Measurements from ENCODE around the gene ZNF618. TPM values are rescaled to one million over a fixed set of nuclear protein-coding genes. Genes with fewer than 3 reads are reported as not detected.

The ZNF618 gene
- total RNA-seq, 1 donor: 13.6 TPM

DNA sequence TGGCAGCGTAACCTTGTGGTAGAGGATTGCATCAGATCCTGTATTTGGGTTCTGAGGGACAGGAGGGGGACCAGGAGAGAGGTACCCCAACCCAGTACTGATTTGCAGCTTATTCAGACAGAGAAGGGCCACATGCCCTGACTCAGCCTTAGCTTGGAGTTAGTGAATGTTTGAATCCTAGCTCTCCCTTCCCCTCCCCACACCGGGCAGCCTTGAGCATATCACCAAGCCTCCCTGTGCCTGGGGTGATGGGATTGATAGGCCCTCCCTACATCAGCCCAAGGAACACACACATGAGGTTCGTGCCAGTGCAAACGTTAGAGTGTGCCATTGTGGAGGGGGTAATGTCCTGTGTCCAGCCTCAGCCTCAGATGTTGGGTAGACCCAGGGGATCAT is 130.0 kb downstream of the ZNF618 start:
- TF ChIP-seq, protein P1, sequence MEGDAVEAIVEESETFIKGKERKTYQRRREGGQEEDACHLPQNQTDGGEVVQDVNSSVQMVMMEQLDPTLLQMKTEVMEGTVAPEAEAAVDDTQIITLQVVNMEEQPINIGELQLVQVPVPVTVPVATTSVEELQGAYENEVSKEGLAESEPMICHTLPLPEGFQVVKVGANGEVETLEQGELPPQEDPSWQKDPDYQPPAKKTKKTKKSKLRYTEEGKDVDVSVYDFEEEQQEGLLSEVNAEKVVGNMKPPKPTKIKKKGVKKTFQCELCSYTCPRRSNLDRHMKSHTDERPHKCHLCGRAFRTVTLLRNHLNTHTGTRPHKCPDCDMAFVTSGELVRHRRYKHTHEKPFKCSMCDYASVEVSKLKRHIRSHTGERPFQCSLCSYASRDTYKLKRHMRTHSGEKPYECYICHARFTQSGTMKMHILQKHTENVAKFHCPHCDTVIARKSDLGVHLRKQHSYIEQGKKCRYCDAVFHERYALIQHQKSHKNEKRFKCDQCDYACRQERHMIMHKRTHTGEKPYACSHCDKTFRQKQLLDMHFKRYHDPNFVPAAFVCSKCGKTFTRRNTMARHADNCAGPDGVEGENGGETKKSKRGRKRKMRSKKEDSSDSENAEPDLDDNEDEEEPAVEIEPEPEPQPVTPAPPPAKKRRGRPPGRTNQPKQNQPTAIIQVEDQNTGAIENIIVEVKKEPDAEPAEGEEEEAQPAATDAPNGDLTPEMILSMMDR (IDR thresholded peaks at IDR 0.05; ENCODE audit: insufficient read depth, low read length): no peak
- DNase-seq (ENCODE audit: low read depth): no peak
- H3K4me3 ChIP-seq (ENCODE audit: low read depth, low read length): no peak overlapping the region

DNA sequence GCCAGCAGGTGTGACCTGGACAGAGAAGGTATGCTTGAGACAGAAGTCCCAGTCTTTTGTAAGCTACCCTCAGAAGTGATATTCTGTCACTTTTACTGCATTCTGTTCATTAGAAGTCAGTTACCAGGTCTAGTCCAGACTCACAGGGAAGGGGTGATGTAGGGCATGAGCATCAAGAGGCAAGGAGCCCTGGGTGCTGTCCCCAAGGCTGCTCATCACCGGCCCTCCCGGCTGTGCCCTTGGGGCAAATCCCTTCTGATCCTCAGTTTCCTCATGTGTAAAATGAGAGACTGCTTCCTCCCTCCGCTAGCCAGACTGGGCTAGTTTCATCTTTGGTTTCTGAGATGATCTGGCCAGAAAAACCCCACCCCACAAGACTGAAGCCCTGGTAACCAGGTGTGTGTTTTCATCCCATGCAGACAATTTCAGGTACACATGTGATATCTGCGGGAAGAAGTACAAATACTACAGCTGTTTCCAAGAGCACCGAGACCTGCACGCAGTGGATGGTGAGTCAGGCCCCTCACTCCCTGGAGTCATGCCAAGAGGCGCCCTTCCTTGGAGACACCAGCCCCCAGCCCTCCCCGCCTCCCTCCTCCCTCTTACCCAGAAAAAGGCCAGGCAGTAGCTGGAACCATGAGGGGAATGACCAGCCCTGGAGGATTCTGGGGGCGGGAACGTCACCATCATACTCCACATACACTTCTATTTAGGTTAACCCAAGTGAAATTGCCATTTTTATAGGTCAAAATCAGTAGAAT is 131.0 kb downstream of the ZNF618 start:
- TF ChIP-seq, protein P1 (IDR thresholded peaks at IDR 0.05; ENCODE audit: insufficient read depth, low read length): no peak
- no peak for DNase-seq (ENCODE audit: low read depth)
- no peak overlapping the region for H3K4me3 ChIP-seq (ENCODE audit: low read depth, low read length)

DNA sequence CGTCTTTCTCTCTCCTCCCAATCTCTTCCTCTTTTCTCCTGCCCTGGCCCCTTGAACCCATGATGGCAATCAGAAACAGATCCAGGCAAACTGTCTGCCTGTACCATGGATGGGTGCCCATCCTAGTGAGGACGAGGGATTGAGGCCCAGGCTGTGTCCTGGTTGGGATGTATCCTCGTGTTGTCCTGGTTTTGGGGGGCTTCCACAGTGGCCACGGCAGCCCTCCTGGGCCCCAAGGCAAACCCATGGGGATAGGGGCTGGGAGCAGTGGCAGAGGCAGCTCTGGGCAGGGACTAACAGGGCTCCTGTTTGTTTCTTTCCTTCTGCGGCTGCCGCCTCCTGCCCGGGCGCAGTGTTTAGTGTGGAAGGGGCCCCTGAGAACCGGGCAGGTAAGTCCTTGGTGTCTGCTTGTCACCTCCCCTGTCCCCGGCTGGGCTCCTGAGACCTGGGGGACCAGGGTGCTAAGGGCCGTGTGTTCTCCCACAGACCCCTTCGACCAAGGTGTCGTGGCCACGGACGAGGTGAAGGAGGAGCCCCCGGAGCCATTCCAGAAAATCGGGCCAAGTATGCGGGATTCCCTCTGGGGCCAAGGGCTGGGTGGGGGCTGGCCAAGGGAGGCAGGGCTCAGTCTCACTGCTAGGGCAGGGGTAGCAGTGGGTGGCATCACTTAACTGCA is 132.0 kb downstream of the ZNF618 start:
- TF ChIP-seq, protein P1 (IDR thresholded peaks at IDR 0.05; ENCODE audit: insufficient read depth, low read length): no peak
- no peak for DNase-seq (ENCODE audit: low read depth)
- H3K4me3 ChIP-seq (ENCODE audit: low read depth, low read length): no peak overlapping the region

DNA sequence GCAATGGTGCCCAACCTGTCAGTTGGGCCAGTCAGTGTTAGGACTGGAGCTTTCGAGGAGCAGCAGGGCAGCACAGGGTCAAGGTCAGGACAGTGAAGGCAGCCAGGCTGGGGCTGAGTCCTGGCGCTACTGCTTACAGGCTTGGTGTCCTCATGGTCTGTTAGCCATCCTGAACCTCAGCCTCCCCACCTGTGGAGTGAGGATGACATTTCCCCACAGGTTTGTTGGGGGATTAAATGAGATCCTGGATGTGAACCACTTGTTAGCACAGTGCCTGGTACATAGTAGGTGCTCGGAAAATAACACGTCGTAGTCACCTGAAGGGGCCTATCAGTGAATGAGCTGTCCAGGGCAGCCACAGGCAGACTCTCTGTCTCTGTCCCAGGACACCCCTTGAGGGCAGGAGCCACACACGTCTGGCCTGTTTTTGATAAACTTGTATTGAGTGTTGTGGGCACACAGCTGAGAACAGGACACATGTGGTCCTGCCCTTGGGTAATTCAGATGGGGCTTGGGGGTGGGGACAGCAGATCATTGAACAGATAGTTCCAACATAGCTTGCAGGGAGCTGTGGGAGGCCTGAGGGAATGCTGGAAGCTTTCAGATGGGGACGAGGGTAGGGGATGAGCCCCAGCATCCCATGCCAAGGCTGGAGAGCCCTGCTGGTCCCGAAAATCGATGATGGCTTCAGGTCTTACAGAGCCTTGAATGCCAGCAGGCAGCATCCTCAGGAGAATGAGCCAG is 132.7 kb downstream of the ZNF618 start:
- no peak overlapping the region for H3K4me3 ChIP-seq (ENCODE audit: low read depth, low read length)
- TF ChIP-seq, protein P1 (IDR thresholded peaks at IDR 0.05; ENCODE audit: insufficient read depth, low read length): no peak
- no peak for DNase-seq (ENCODE audit: low read depth)

DNA sequence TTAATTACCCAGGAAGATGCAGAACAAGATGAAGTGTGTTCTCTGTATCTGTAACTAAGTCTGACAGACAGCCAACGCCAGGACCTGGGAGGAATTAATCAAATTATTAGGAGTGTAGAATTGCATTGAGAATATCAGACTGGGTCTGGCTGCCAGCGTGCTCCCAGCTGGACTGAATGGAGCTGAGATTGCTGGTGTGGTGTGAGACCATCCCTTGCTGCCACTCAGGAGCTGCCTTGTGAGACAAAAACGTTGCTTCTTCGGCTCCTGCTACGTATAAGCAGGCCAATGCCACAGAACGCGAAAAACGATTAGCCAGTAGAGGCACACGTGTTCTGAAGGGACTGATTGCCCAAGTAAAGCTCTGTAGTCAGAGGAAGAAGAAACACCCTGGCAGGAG is 135.2 kb downstream of the ZNF618 start:
- DNase-seq (ENCODE audit: low read depth): no peak
- TF ChIP-seq, protein P1 (IDR thresholded peaks at IDR 0.05; ENCODE audit: insufficient read depth, low read length): no peak
- no peak overlapping the region for H3K4me3 ChIP-seq (ENCODE audit: low read depth, low read length)

DNA sequence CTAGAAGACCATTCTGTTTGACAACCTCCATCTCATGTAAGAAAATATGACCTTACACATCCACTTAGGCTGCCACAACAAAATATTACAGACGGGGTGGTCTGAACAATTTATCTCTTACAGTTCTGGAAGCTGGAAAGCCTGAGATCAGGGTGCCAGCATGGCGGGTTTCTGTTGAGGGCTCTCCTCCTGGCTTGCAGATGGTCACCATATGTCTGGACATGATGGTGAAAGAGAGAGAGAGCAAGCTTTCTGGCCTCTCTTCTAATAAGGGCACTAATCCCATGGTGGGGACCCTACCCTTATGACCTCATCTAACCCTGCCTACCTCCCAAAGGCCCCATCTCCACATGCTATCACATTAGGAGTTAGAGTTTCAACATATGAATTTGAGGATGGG is 136.0 kb downstream of the ZNF618 start:
- DNase-seq (ENCODE audit: low read depth): no peak
- H3K4me3 ChIP-seq (ENCODE audit: low read depth, low read length): no peak overlapping the region
- TF ChIP-seq, protein P1 (IDR thresholded peaks at IDR 0.05; ENCODE audit: insufficient read depth, low read length): no peak

Measured in fibroblast of the aortic adventitia (primary cell).